ENCODE results near the gene CYB561.

CYB561 gene

GRCh38 chr17:63445954-63446752, at the start of gene CYB561:
Gene CYB561 (minus strand): TSS chr17:63446306. CDS start chr17:63437547, 8,759 bp downstream.
- DNase-seq: peak; percentile 77

GRCh38 chr17:63495491-63495890, 49.4 kb upstream of the CYB561 start:
- DNase-seq: no peak

GRCh38 chr17:63494300-63494928, 48.3 kb upstream of the CYB561 start:
- DNase-seq: no peak

- no peak for DNase-seq
Observed at GRCh38 chr17:63493411-63493810, 47.3 kb upstream of the CYB561 start.

GRCh38 chr17:63492940-63493339, 46.8 kb upstream of the CYB561 start:
- DNase-seq: no peak

GRCh38 chr17:63491977-63492618, 46.0 kb upstream of the CYB561 start:
- DNase-seq: no peak

GRCh38 chr17:63491413-63491812, 45.3 kb upstream of the CYB561 start:
- no peak for DNase-seq

GRCh38 chr17:63490858-63491400, 44.8 kb upstream of the CYB561 start:
- no peak for DNase-seq

- no peak for DNase-seq
Observed at GRCh38 chr17:63490329-63490728, 44.2 kb upstream of the CYB561 start.

GRCh38 chr17:63489291-63489690, 43.2 kb upstream of the CYB561 start:
- no peak for DNase-seq

GRCh38 chr17:63488851-63489250, 42.7 kb upstream of the CYB561 start:
- no peak for DNase-seq

- DNase-seq: no peak
Observed at GRCh38 chr17:63487014-63487339, 40.9 kb upstream of the CYB561 start.

- DNase-seq: no peak
Observed at GRCh38 chr17:63486317-63487013, 40.4 kb upstream of the CYB561 start.

- DNase-seq: no peak
Observed at GRCh38 chr17:63483655-63484575, 37.8 kb upstream of the CYB561 start.

- DNase-seq: no peak
Observed at GRCh38 chr17:63483038-63483437, 36.9 kb upstream of the CYB561 start.

- DNase-seq: no peak
Observed at GRCh38 chr17:63482509-63482908, 36.4 kb upstream of the CYB561 start.

GRCh38 chr17:63481488-63481870, 35.4 kb upstream of the CYB561 start:
- no peak for DNase-seq

- DNase-seq: no peak
Observed at GRCh38 chr17:63480826-63481487, 34.9 kb upstream of the CYB561 start.

- DNase-seq: no peak
Observed at GRCh38 chr17:63480192-63480784, 34.2 kb upstream of the CYB561 start.

GRCh38 chr17:63479495-63480184, 33.5 kb upstream of the CYB561 start:
- no peak for DNase-seq

All from retina (tissue), 1 donor.